Sigmoid colon (tissue), 7 donors: ENCODE data around the gene JAKMIP2. TPM values are rescaled to one million over a fixed set of nuclear protein-coding genes. Genes with fewer than 3 reads are reported as not detected.

ENCODE experiments used
- DNase-seq: peaks from one replicate; pipeline ENCODE4 v3.0.0-alpha.2; 2019
- H3K27ac ChIP-seq, 4 donors: fragments of 200-600 bp; sonication (generic); one replicate each; pipeline ENCODE4 v1.5.1; 2016 to 2019; ENCODE audit warnings: mild to moderate bottlenecking in 1 of 4
- H3K27me3 ChIP-seq, 3 donors: fragments of 200-600 bp; sonication (generic); one replicate each; pipeline ENCODE4 v1.5.1; 2019; ENCODE audit warnings: mild to moderate bottlenecking in 1 of 3
- H3K36me3 ChIP-seq, 4 donors: fragments of 200-600 bp; sonication (generic); one replicate each; pipeline ENCODE4 v1.5.1; 2016 to 2019
- H3K4me1 ChIP-seq, 4 donors: fragments of 200-600 bp; sonication (generic); one replicate each; pipeline ENCODE4 v1.5.1; 2017 to 2019
- H3K4me3 ChIP-seq, 4 donors: fragments of 200-600 bp; sonication (generic); one replicate each; pipeline ENCODE4 v1.5.1; 2017 to 2019; ENCODE audit warnings: mild to moderate bottlenecking in 2 of 4, moderate library complexity in 1 of 4
- H3K9me3 ChIP-seq, 4 donors: fragments of 200-600 bp in 3 of 4; sonication (generic) in 3 of 4; one replicate each; pipeline versions ENCODE4 v1.5.1 to v1.6.1; 2013 to 2019
- CTCF ChIP-seq, 4 experiments: fragments of 450-650 bp in 3 of 4; fragments of 200-600 bp in 1 of 4; IDR thresholded peaks; one replicate each; pipeline ENCODE4 v1.5.1; 2016 to 2019; ENCODE audit warnings: antibody characterized with exemption in 4 of 4, mild to moderate bottlenecking in 3 of 4, moderate library complexity in 2 of 4
- EP300 ChIP-seq, 4 donors: sonication (generic); formaldehyde crosslinking; IDR thresholded peaks; one replicate each; pipeline ENCODE4 v1.6.1; 2017; ENCODE audit warnings: antibody characterized with exemption in 4 of 4
- POLR2A ChIP-seq, 2 donors: fragments of 450-650 bp; IDR thresholded peaks; one replicate each; pipeline ENCODE4 v1.6.1; 2016; ENCODE audit warnings: antibody characterized with exemption in 2 of 2, mild to moderate bottlenecking in 2 of 2, moderate library complexity in 2 of 2
- POLR2AphosphoS5 ChIP-seq, 4 donors: sonication (generic); formaldehyde crosslinking; IDR thresholded peaks; one replicate each; pipeline ENCODE4 v1.6.1; 2017; ENCODE audit warnings: antibody characterized with exemption in 4 of 4
- WGBS, 2 donors: extraction: QIAGEN DNeasy Blood & Tissue Kit; methylation state at CpG; one replicate each; pipeline ENCODE4 v1.1.7; 2013; 5-methylcytosine and 5-hydroxymethylcytosine counted together
- intact Hi-C: fragments of 100-400 bp; cut with DNase I; formaldehyde crosslinking; loops from one replicate; pipeline ENCODE4 v1.15.1; 2023
- polyA plus RNA-seq, 3 donors: library from polyadenylated mRNA; stranded (reverse); fragments of 200-250 nt; gene quantifications; one replicate each; pipeline ENCODE4 v1.2.3, GENCODE V29; 2013
- total RNA-seq, 4 donors: library from RNA; depleted of rRNA; stranded (reverse); fragments of >200 nt; gene quantifications; one replicate each; pipeline ENCODE4 v1.1.0, GENCODE V29; 2016
- donor health status: healthy with polysubstance abuse.
- donor health status: Bipolar disorder and iron deficiency.
- donor health status: healthy.

The JAKMIP2 gene
- total and polyA plus RNA-seq, 7 donors = under 0.01 to 8.9 (median 2.8) TPM; not detected in 1

- TF ChIP-seq EP300 (IDR thresholded peaks at IDR 0.05) = no peak
- TF ChIP-seq POLR2A (IDR thresholded peaks at IDR 0.05) = no peak
- no peak for TF ChIP-seq CTCF (IDR thresholded peaks at IDR 0.05)
- no peak for TF ChIP-seq POLR2AphosphoS5 (IDR thresholded peaks at IDR 0.05)
- no peak overlapping the region for H3K27ac ChIP-seq
- no peaks in the 10 kb centered on the region for H3K27me3 ChIP-seq
- DNase-seq = no peak
- H3K9me3 ChIP-seq = no peaks in the 10 kb centered on the region
- peaks cover 2 to 36% (median 25%) of the 10 kb centered on the region in 4 donors for H3K4me1 ChIP-seq
- H3K4me3 ChIP-seq = no peak overlapping the region
- intact Hi-C loops = no loop called here
- H3K36me3 ChIP-seq = no peaks in the 10 kb centered on the region
- 43 to 66% methylated on average over 8 of the region's 8 CpGs for WGBS, 2 donors
Observed at GRCh38 chr5:147784146-147784987, 1.8 kb upstream of the JAKMIP2 start.

DNA sequence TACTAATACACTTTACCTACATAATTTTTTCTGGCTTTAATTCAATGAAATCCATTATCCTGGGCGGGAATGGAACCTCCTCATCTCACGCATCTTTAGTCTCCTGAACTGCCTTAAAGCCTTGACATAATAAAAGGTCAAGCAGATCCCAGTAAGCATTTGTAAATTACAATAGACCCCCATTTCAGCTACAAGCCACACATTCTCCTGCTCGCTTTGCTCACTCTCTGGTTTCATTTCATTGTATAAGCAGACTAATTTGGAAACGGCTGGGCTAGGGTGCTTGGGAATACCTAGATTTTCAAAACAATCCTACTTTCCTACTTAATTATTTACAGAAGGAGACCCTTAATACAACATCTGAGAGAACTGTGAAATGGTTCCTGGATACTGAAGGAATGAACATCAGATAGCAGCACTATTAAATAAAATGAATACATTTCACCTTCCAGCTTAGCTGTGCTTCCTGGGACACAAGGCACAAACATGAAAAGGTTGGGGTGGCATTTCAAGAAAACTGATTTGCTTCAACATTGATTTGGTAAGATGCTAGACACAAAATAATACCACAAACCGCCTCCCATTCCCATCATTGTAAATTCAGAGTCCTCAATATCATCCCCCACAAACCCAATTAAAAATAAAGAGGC is 1.5 kb downstream of the JAKMIP2 start:
- no peak for DNase-seq
- Histone ChIP-seq H3K27me3 (no peaks in the 10 kb centered on the region), H3K4me3 (peak overlapping the region in 1 of 4 donors; percentile 37), H3K27ac (no peak overlapping the region), H3K4me1 (peaks cover 0 to 14% (median 4%) of the 10 kb centered on the region in 4 donors), H3K9me3 (no peaks in the 10 kb centered on the region), H3K36me3 (no peaks in the 10 kb centered on the region)
- 88 to 91% methylated on average over 5 of the region's 5 CpGs for WGBS, 2 donors
- no peak for TF ChIP-seq CTCF (IDR thresholded peaks at IDR 0.05)
- intact Hi-C loops = no loop called here

- intact Hi-C loops = no loop called here
- Histone ChIP-seq H3K9me3 (no peaks in the 10 kb centered on the region), H3K36me3 (no peaks in the 10 kb centered on the region), H3K27ac (no peak overlapping the region), H3K27me3 (no peaks in the 10 kb centered on the region), H3K4me3 (no peak overlapping the region), H3K4me1 (peaks cover 0 to 14% (median 4%) of the 10 kb centered on the region in 4 donors)
- TF ChIP-seq CTCF (IDR thresholded peaks at IDR 0.05) = no peak
- TF ChIP-seq EP300 (IDR thresholded peaks at IDR 0.05) = no peak
- TF ChIP-seq POLR2AphosphoS5 (IDR thresholded peaks at IDR 0.05) = no peak
- no peak for TF ChIP-seq POLR2A (IDR thresholded peaks at IDR 0.05)
- WGBS, 2 donors = 87 to 89% methylated on average over 1 of the region's 1 CpG
- DNase-seq = no peak
Observed at GRCh38 chr5:147779694-147780093, 2.8 kb downstream of the JAKMIP2 start.

GRCh38 chr5:147776989-147777388 is 5.5 kb downstream of the JAKMIP2 start:
- no peaks in the 10 kb centered on the region for H3K27me3 ChIP-seq
- intact Hi-C loops = no loop called here
- no peaks in the 10 kb centered on the region for H3K36me3 ChIP-seq
- H3K9me3 ChIP-seq = no peaks in the 10 kb centered on the region
- no peak overlapping the region for H3K4me3 ChIP-seq
- peaks cover 0 to 5% (median 0%) of the 10 kb centered on the region in 4 donors for H3K4me1 ChIP-seq
- no peak for TF ChIP-seq EP300 (IDR thresholded peaks at IDR 0.05)
- no peak for TF ChIP-seq POLR2A (IDR thresholded peaks at IDR 0.05)
- TF ChIP-seq POLR2AphosphoS5 (IDR thresholded peaks at IDR 0.05) = no peak
- no peak for TF ChIP-seq CTCF (IDR thresholded peaks at IDR 0.05)
- no peak for DNase-seq
- 92 to 95% methylated on average over 4 of the region's 4 CpGs for WGBS, 2 donors
- no peak overlapping the region for H3K27ac ChIP-seq
